GM12872 (cell line): ENCODE measurements around the gene RXRB.

Experiments
- CTCF ChIP-seq: IDR thresholded peaks from 3 replicates; pipeline ENCODE4 v1.5.1; 2011; ENCODE audit warnings: low read depth, mild to moderate bottlenecking, low read length, moderate library complexity; ENCODE audit not compliant: insufficient read depth

RXRB gene

DNA sequence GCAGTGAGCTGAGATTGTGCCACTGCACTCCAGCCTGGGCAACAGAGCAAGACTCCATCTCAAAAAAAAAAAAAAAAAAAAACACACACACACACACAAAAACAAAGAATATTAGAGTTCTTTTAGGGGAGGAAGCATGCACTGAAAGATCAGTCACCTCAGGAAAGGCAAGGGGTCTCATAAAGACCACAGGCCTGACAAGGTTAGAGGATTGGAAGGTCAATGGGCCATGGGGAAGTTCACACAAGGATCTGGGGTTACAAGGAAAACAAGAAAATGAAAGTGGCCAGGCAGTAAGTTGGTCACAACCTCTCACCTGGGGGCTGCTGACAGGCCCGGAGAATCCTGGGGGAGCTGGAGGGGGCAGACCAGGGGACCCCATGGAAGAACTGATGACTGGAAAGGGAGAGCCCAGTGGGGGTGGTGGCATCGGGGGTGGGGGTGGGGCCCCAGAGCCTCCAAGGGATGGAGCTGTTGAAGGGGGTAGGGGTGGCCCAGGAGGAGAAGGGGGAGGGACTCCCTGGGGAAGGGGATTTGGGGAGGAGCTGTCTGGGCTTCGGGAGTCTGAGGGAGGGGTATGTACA, 1.5 kb downstream of the RXRB start:
- no peak for TF ChIP-seq CTCF

GRCh38 chr6:33198159-33198852, 2.2 kb downstream of the RXRB start:
- no peak for TF ChIP-seq CTCF

DNA sequence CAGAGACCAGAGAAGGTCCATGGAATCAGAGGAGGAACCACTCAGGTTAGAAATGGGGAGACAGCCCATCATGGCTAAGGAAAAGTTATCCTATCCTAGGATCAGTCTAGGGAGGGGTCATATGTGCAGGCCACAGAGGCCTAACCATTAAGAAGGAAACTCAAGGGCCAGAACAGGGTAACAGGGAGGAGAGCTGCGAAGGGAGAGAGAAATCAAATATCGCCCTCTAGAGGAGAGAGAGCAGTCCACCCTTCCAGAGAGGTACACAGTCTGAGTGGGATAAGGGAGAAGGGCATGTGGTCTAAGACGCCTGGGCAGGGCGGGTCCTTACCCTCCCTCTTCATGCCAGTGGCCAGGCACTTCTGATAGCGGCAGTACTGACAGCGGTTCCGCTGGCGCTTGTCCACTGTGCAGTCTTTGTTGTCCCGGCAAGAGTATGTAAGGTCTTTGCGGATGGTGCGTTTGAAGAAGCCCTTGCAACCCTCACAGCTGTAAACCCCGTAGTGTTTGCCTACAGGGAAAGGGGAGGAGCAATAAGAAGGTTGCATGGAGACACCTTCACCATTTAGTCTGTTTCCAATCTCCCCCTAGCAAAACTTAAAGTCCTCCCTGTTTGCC, 2.9 kb downstream of the RXRB start:
- TF ChIP-seq CTCF: peak; percentile 83

DNA sequence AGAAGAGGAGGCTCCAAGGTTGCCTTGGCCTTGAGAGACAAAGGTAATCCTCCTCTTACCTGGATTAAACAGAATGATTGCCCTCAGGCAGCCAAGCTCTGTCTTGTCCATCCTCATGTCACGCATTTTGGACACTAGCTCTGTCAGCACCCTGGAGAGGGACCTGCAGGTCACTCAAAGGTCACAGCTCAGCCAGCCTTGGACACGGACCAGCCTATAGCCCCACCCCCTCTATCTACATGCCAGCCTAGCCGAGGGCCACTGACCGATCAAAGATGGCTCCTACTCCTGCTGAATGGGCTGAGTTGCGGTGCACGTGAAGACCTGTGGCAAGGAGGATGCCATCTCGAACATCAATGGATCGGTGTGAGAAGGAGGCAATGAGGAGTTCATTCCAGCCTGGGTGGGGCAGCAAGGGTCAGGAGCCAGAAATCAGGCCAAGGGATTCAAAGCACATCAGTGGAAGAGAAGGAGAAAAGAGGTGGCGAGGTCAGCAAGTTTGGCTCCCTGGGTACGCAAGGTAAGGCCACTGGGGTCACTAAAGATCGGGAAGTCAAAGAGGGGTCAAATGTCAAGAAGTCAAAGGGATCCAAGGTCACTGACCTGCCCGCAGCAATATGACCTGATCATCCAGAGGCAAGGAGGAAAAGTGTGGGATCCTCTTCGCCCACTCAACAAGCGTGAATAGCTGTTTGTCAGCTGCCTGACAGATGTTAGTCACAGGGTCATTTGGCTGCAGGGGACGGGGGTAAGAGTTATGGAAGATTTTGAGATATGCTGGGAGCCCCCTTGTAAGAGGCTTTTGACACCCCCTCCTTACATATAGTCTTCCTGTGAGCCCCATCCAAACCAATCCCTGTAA, 4.9 kb downstream of the RXRB start:
- TF ChIP-seq CTCF: no peak

DNA sequence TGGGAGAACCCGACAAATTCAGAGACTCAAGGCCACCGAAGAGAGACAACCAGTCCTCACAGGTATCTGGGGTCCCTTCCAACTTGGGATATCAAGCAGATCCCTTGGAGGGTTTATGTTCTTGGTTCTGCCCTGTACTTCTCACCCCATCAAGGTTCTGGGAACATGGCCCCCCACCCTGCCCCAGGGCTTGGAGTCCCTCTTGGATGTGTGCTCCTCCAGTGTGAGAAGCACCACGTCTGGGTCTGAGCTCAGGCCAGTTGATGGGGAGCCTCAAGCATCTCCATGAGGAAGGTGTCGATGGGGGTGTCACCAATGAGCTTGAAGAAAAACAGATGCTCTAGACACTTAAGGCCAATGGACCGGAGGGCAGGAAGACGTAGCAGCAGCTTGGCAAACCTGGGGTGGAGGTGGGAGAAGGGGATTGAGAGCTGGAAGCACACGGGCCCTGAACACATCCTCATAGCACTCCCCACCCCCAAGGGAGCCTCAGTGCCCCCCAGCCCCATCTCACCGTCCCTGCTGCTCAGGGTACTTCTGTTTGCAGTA, 6.0 kb downstream of the RXRB start:
- no peak for TF ChIP-seq CTCF

DNA sequence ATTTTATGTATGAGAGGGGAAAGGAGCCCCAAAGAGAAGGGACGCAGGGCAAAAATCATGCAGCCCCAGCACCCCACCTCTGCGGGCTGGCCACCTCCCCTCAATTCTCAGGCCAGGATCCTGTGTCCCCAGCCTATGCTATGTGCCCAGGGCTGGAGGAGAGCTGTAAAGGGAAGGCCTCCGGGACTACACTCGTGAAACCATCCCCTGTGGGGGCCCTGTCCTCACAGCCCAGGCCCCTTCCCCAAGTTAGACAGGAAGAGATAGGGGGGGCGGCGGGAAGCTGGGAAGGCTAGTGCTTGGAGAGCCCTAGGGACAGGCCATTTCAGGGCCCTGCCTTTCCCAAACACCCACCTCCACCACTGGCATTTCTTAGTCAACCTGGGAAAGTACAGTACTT, 6.8 kb downstream of the RXRB start:
- no peak for TF ChIP-seq CTCF
